ENCODE results near the gene COL18A1. TPM values are rescaled to one million over a fixed set of nuclear protein-coding genes. Genes with fewer than 3 reads are reported as not detected.

The COL18A1 gene
- total RNA-seq, 1 donor from 2014 or later = 9.2 TPM

- TF ChIP-seq, protein P1, sequence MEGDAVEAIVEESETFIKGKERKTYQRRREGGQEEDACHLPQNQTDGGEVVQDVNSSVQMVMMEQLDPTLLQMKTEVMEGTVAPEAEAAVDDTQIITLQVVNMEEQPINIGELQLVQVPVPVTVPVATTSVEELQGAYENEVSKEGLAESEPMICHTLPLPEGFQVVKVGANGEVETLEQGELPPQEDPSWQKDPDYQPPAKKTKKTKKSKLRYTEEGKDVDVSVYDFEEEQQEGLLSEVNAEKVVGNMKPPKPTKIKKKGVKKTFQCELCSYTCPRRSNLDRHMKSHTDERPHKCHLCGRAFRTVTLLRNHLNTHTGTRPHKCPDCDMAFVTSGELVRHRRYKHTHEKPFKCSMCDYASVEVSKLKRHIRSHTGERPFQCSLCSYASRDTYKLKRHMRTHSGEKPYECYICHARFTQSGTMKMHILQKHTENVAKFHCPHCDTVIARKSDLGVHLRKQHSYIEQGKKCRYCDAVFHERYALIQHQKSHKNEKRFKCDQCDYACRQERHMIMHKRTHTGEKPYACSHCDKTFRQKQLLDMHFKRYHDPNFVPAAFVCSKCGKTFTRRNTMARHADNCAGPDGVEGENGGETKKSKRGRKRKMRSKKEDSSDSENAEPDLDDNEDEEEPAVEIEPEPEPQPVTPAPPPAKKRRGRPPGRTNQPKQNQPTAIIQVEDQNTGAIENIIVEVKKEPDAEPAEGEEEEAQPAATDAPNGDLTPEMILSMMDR (IDR thresholded peaks at IDR 0.05; ENCODE audit: insufficient read depth, low read length, severe bottlenecking) = no peak
- H3K27me3 ChIP-seq (ENCODE audit: control insufficient read depth, insufficient read depth, low read length) = peaks cover 3% of the 10 kb centered on the region
- no peak overlapping the region for H3K4me3 ChIP-seq (ENCODE audit: low read depth, low read length)
- FAIRE-seq (no peak), DNase-seq (ENCODE audit: low read depth) (no peak)
- H3K36me3 ChIP-seq (ENCODE audit: control insufficient read depth, insufficient read depth, low read length) = no peaks in the 10 kb centered on the region
Observed at GRCh38 chr21:45358261-45358670, 46.7 kb upstream of the COL18A1 start.

DNA sequence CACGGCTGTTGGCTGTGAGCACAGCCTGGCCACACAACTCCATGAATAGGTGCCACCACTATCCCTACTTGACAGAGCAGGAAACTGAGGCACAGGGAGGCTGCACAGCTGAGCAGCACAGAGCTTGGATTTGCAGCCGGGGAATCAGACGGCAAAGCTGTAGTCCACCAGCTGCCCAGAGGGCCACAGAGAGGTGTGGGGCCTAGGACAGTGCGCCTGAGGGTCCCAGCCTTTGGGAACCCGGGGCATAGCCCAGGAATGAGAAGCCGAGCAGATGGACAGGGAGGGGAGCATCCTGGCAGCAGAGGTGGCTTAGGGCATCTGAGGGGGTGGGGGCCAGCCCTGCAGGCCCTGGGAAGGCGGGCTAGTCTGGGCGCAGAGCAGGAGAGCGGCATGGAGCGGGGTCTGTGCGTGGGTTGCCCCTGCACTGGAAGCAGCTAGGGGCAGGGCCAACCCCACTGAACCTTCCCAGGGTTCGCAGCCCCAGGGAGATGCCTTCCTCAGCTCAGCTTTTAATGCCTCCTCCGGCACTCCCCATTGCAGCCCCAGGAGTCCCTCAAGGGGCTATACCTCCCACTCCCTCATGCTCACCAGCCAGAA, 46.2 kb upstream of the COL18A1 start:
- peaks cover 3% of the 10 kb centered on the region for H3K27me3 ChIP-seq (ENCODE audit: control insufficient read depth, insufficient read depth, low read length)
- TF ChIP-seq, protein P1 (IDR thresholded peaks at IDR 0.05; ENCODE audit: insufficient read depth, low read length, severe bottlenecking) = no peak
- FAIRE-seq (no peak), DNase-seq (ENCODE audit: low read depth) (no peak)
- H3K36me3 ChIP-seq (ENCODE audit: control insufficient read depth, insufficient read depth, low read length) = no peaks in the 10 kb centered on the region
- H3K4me3 ChIP-seq (ENCODE audit: low read depth, low read length) = no peak overlapping the region

DNA sequence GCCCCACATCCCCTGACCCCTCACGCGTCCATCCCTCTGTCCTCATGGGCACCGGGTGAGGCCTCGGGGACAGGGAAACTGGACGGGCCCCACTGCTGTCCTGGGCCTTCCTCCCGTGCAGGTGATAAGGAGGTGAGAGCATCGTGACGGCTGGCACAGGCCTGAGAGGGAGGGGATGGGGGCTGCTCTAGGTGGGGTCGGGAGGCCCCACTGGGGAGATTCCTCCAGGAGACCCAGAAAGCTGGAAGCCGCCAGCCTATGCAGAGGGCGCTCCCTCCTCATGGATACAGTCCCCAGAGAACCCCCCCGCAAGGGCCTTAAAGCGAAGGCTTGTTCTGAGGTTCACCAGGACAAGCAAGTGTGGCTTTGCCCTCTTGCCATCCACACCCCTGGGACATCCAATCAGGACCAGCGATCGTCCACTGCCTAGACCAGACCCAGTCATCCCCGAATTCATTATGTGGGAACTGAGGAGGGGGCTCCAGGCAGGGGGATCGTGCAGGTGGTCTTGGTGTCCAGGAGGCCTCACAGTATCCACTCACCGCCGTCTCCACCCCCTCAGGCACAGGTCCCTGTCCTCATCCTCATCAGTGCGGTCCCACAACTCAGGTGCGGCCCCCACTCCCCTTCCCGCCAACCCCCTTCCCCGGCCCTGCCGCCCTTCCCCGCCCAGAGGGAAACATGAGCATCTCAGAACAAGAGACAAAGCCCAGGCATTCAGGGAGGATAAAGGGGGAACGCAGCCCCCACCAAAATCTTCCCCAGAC, 45.3 kb upstream of the COL18A1 start:
- no peaks in the 10 kb centered on the region for H3K36me3 ChIP-seq (ENCODE audit: control insufficient read depth, insufficient read depth, low read length)
- FAIRE-seq (no peak), DNase-seq (ENCODE audit: low read depth) (no peak)
- TF ChIP-seq, protein P1 (IDR thresholded peaks at IDR 0.05; ENCODE audit: insufficient read depth, low read length, severe bottlenecking) = no peak
- H3K4me3 ChIP-seq (ENCODE audit: low read depth, low read length) = no peak overlapping the region
- peaks cover 3% of the 10 kb centered on the region for H3K27me3 ChIP-seq (ENCODE audit: control insufficient read depth, insufficient read depth, low read length)

- TF ChIP-seq, protein P1 (IDR thresholded peaks at IDR 0.05; ENCODE audit: insufficient read depth, low read length, severe bottlenecking) = no peak
- H3K27me3 ChIP-seq (ENCODE audit: control insufficient read depth, insufficient read depth, low read length) = peaks cover 3% of the 10 kb centered on the region
- H3K36me3 ChIP-seq (ENCODE audit: control insufficient read depth, insufficient read depth, low read length) = no peaks in the 10 kb centered on the region
- no peak overlapping the region for H3K4me3 ChIP-seq (ENCODE audit: low read depth, low read length)
- FAIRE-seq (peak; percentile 7), DNase-seq (ENCODE audit: low read depth) (no peak)
Observed at GRCh38 chr21:45361033-45361997, 43.6 kb upstream of the COL18A1 start.

DNA sequence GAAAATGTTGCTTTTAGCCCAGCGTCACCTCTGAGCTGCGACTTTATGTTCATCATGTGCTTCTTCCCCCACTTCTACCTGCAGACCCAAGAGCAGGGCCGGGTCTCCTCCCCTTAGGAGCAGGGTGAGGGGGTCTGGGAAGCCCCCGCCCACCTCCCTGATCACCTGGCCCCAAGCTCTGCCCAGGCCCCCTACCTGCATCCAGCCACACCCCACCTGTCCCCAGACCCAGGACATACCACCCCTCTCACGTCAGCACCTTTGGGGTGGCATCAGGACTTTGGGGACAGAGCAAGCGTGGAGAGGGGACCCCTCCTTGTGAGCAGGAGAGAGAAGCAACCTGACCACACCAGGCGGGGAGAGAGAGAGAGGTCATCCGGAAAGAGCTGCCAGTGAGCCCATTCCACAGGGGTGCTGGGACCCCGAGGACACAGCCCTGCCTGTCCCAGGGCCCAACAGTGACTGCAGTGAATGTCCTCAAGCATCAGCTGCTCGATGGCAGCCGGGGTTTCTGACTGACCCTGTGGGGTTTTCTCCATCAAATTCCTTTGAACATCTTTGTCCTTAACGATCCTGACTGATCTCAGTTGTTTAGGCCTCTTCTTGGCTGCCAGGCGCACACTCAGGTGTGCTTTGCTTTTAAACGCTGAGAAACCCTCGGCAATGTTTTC, 42.8 kb upstream of the COL18A1 start:
- FAIRE-seq (no peak), DNase-seq (ENCODE audit: low read depth) (no peak)
- H3K27me3 ChIP-seq (ENCODE audit: control insufficient read depth, insufficient read depth, low read length) = no peaks in the 10 kb centered on the region
- TF ChIP-seq, protein P1 (IDR thresholded peaks at IDR 0.05; ENCODE audit: insufficient read depth, low read length, severe bottlenecking) = no peak
- no peak overlapping the region for H3K4me3 ChIP-seq (ENCODE audit: low read depth, low read length)
- no peaks in the 10 kb centered on the region for H3K36me3 ChIP-seq (ENCODE audit: control insufficient read depth, insufficient read depth, low read length)

Data from bronchial epithelial cell (primary cell).